K562 (cell line): ENCODE measurements around the gene SPHKAP. TPM values are rescaled to one million over a fixed set of nuclear protein-coding genes. Genes with fewer than 3 reads are reported as not detected.

Experiments used
- ASH1L ChIP-seq: fragments of 450-650 bp; IDR thresholded peaks from 2 replicates; pipeline ENCODE4 v1.6.1; 2018; ENCODE audit warnings: borderline replicate concordance, mild to moderate bottlenecking, low read depth; ENCODE audit not compliant: partially characterized antibody
- CREB5 ChIP-seq: fragments of 250-450 bp; sonication (Bioruptor Pico); IDR thresholded peaks from 2 replicates; pipeline ENCODE4 v1.5.0; 2020; ENCODE audit warnings: mild to moderate bottlenecking
- NCOA1 ChIP-seq: fragments of 450-650 bp; IDR thresholded peaks from 2 replicates; pipeline ENCODE4 v1.6.1; 2016; ENCODE audit warnings: low read depth
- POLR3G ChIP-seq: IDR thresholded peaks from 2 replicates; pipeline ENCODE4 v1.6.1; 2011; ENCODE audit not compliant: insufficient read length, insufficient replicate concordance; ENCODE audit errors: extremely low read depth
- TEAD2 ChIP-seq: fragments of 450-650 bp; IDR thresholded peaks from 2 replicates; pipeline ENCODE4 v1.6.1; 2016; ENCODE audit warnings: missing genetic modification characterization, control low read depth, missing compliant biosample characterization
- USF1 ChIP-seq: sonication (generic); formaldehyde crosslinking; IDR thresholded peaks from 2 replicates; pipeline ENCODE4 v1.9.0; 2022; ENCODE audit warnings: mild to moderate bottlenecking, missing genetic modification reagents
- USF2 ChIP-seq: sonication (generic); formaldehyde crosslinking; IDR thresholded peaks from 2 replicates; pipeline ENCODE4 v1.5.0; 2020; ENCODE audit warnings: missing genetic modification reagents
- XRCC5 ChIP-seq: fragments of 200-400 bp; formaldehyde crosslinking; IDR thresholded peaks from 2 replicates; pipeline ENCODE4 v1.6.1; 2017; ENCODE audit warnings: low read depth, mild to moderate bottlenecking, low read length
- ZBTB33 ChIP-seq: sonication (generic); formaldehyde crosslinking; IDR thresholded peaks from 2 replicates; pipeline ENCODE4 v1.8.1; 2023; ENCODE audit warnings: mild to moderate bottlenecking, missing genetic modification reagents
- ZKSCAN1 ChIP-seq: fragments of 150-350 bp; IDR thresholded peaks from 2 replicates; pipeline ENCODE4 v1.6.1; 2016; ENCODE audit warnings: low read depth, low read length
- ZNF311 ChIP-seq: fragments of 250-450 bp; sonication (Bioruptor Pico); IDR thresholded peaks from 2 replicates; pipeline ENCODE4 v1.4.0; 2020; ENCODE audit warnings: mild to moderate bottlenecking, moderate library complexity
- ZNF354B ChIP-seq: fragments of 250-450 bp; sonication (Bioruptor Pico); IDR thresholded peaks from 2 replicates; pipeline ENCODE4 v1.4.0; 2020
- ZNF592 ChIP-seq: fragments of 450-650 bp; IDR thresholded peaks from 2 replicates; pipeline ENCODE4 v1.6.1; 2017; ENCODE audit warnings: antibody characterized with exemption, mild to moderate bottlenecking
- polyA plus RNA-seq, 8 experiments: library from polyadenylated mRNA; depleted of rRNA in 4 of 8; stranded (reverse) in 5 of 8; unstranded in 3 of 8; fragments of >200 nt; fragmentation: Nextera tagmentation in 2 of 8; fragmentation: Illumina TruSeq in 1 of 8; extraction: Ambion mirVana in 2 of 8; extraction: Trizol in 1 of 8; gene quantifications; 2 replicates each; pipeline versions ENCODE4 v1.2.1 to v1.2.3, GENCODE V29; 2011 to 2014; ENCODE audit warnings: inconsistent platforms in 1 of 8, missing spikeins in 1 of 8
- total RNA-seq, 7 experiments: library from RNA; depleted of rRNA in 6 of 7; stranded (reverse); fragments of >200 nt in 6 of 7; fragmentation: Illumina TruSeq in 2 of 7; extraction: Trizol in 2 of 7; gene quantifications; 2 replicates each; pipeline versions ENCODE4 v1.2.1 to v1.2.3, GENCODE V29; 2011 to 2021; ENCODE audit warnings: low replicate concordance in 1 of 7

SPHKAP gene
- total and polyA plus RNA-seq, 9 of the 15 experiments (the other 6 are each of a cell fraction or from before 2014, with no cell fraction given), result not detected

- TF ChIP-seq ZBTB33 (no peak), NCOA1 (no peak), XRCC5 (no peak), POLR3G (no peak), ZNF311 (no peak), ZKSCAN1 (no peak), ZNF592 (no peak), USF1 (CRISPR knock-in tag) (0 out of 2 replicates have a peak, but pooled peaks have one; percentile 36), CREB5 (CRISPR knock-in tag) (no peak), ASH1L (no peak), USF2 (CRISPR knock-in tag) (peak; percentile 33; the same call in 1 of the 2 replicates), ZNF354B (CRISPR knock-in tag) (no peak), TEAD2 (no peak)
Observed at GRCh38 chr2:228023619-228024018, 157.9 kb downstream of the SPHKAP start (continued).
